Embryonic facial prominence (tissue), 1 donor: Measurements from ENCODE around the gene CAMTA1.

Experiments
- DNase-seq: peaks from one replicate; pipeline ENCODE4 v3.0.0-alpha.2; 2016; ENCODE audit errors: extremely low spot score

CAMTA1 gene

GRCh38 chr1:6928106-6928885 lies 143.0 kb downstream of the CAMTA1 start:
- DNase-seq = no peak

GRCh38 chr1:6930732-6931300 lies 145.6 kb downstream of the CAMTA1 start:
- no peak for DNase-seq

GRCh38 chr1:6935361-6935883 lies 150.2 kb downstream of the CAMTA1 start:
- no peak for DNase-seq

GRCh38 chr1:6935911-6936690 lies 150.8 kb downstream of the CAMTA1 start:
- no peak for DNase-seq

- DNase-seq = no peak
Measured at GRCh38 chr1:6937048-6937447, 151.8 kb downstream of the CAMTA1 start.

GRCh38 chr1:6939363-6939762 lies 154.1 kb downstream of the CAMTA1 start:
- DNase-seq = no peak

GRCh38 chr1:6941786-6942185 lies 156.5 kb downstream of the CAMTA1 start:
- DNase-seq = no peak

GRCh38 chr1:6942990-6943389 lies 157.7 kb downstream of the CAMTA1 start:
- DNase-seq = no peak

- no peak for DNase-seq
Measured at GRCh38 chr1:6944434-6944833, 159.2 kb downstream of the CAMTA1 start.

GRCh38 chr1:6947952-6948351 lies 162.7 kb downstream of the CAMTA1 start:
- DNase-seq = no peak

GRCh38 chr1:6948416-6948815 lies 163.2 kb downstream of the CAMTA1 start:
- DNase-seq = no peak

- no peak for DNase-seq
Measured at GRCh38 chr1:6948861-6949260, 163.6 kb downstream of the CAMTA1 start.

GRCh38 chr1:6950001-6950765 lies 164.9 kb downstream of the CAMTA1 start:
- DNase-seq = no peak

- no peak for DNase-seq
Measured at GRCh38 chr1:6951536-6951935, 166.3 kb downstream of the CAMTA1 start.

- no peak for DNase-seq
Measured at GRCh38 chr1:6953216-6953615, 168.0 kb downstream of the CAMTA1 start.

- no peak for DNase-seq
Measured at GRCh38 chr1:6953907-6954364, 168.7 kb downstream of the CAMTA1 start.

- no peak for DNase-seq
Measured at GRCh38 chr1:6954591-6954990, 169.3 kb downstream of the CAMTA1 start.

- no peak for DNase-seq
Measured at GRCh38 chr1:6955357-6956094, 170.3 kb downstream of the CAMTA1 start.

GRCh38 chr1:6956488-6957159 lies 171.4 kb downstream of the CAMTA1 start:
- DNase-seq = no peak

- no peak for DNase-seq
Measured at GRCh38 chr1:6957341-6957740, 172.1 kb downstream of the CAMTA1 start.
